Skeletal muscle tissue (tissue), 4 donors: ENCODE results near the gene DTHD1. TPM values are rescaled to one million over a fixed set of nuclear protein-coding genes. Genes with fewer than 3 reads are reported as not detected.

Source experiments
- H3K27ac ChIP-seq: one replicate; pipeline ENCODE4 v1.7.0; 2013; ENCODE audit warnings: mild to moderate bottlenecking, low read depth, low read length, inconsistent platforms
- H3K27me3 ChIP-seq, 3 donors: one replicate each; pipeline ENCODE4 v1.7.0; 2013; ENCODE audit warnings: low read length in 3 of 3; ENCODE audit not compliant: control insufficient read depth in 3 of 3, insufficient read depth in 3 of 3
- H3K36me3 ChIP-seq, 3 donors: one replicate each; pipeline ENCODE4 v1.7.0; 2013; ENCODE audit warnings: low read length in 3 of 3; ENCODE audit not compliant: control insufficient read depth in 3 of 3, insufficient read depth in 3 of 3
- H3K4me1 ChIP-seq, 3 donors: one replicate each; pipeline ENCODE4 v1.7.0; 2013; ENCODE audit warnings: low read length in 3 of 3, mild to moderate bottlenecking in 3 of 3; ENCODE audit not compliant: control insufficient read depth in 3 of 3, insufficient read depth in 3 of 3
- H3K4me3 ChIP-seq, 3 donors: one replicate each; pipeline ENCODE4 v1.7.0; 2013; ENCODE audit warnings: low read length in 3 of 3
- H3K9ac ChIP-seq, 3 donors: one replicate each; pipeline ENCODE4 v1.7.0; 2013; ENCODE audit warnings: low read length in 3 of 3, mild to moderate bottlenecking in 3 of 3, moderate library complexity in 2 of 3, low read depth in 1 of 3
- H3K9me3 ChIP-seq, 3 donors: one replicate each; pipeline ENCODE4 v1.7.0; 2013; ENCODE audit warnings: low read length in 3 of 3; ENCODE audit not compliant: control insufficient read depth in 3 of 3
- total RNA-seq: library from RNA; depleted of rRNA; stranded (reverse); fragments of >200 nt; gene quantifications from one replicate; pipeline ENCODE4 v1.2.3, GENCODE V29; 2014
- donor health status: Osteomylitis.

The DTHD1 gene
- total RNA-seq, 1 donor from 2014 or later: under 0.01 TPM

- H3K4me3 ChIP-seq: peak within 1 kb of the TSS; percentile 61 to 69 (median 67)
- H3K9ac ChIP-seq: peak within 1 kb of the TSS; percentile 0 to 67 (median 66)
- peaks cover 0 to 3% (median 0%) of the 10 kb centered on the region in 3 donors for H3K27me3 ChIP-seq
- no peaks in the 10 kb centered on the region for H3K9me3 ChIP-seq
- no peaks in the 10 kb centered on the region for H3K4me1 ChIP-seq
- H3K36me3 ChIP-seq: no peaks in the 10 kb centered on the region
- H3K27ac ChIP-seq: peak within 1 kb of the TSS; percentile 66
Observed at GRCh38 chr4:36244257-36245082, 36.9 kb upstream of the DTHD1 start, which contains the start of gene ARAP2. TSS of gene ARAP2 (minus strand) at chr4:36244514. CDS start at chr4:36229486, 15,028 bp downstream.

GRCh38 chr4:36249610-36250009 lies 31.8 kb upstream of the DTHD1 start:
- Histone ChIP-seq H3K27ac (no peak overlapping the region), H3K4me1 (no peaks in the 10 kb centered on the region), H3K4me3 (no peak overlapping the region), H3K36me3 (no peaks in the 10 kb centered on the region), H3K27me3 (peaks cover 0 to 2% (median 0%) of the 10 kb centered on the region in 3 donors), H3K9ac (no peak overlapping the region), H3K9me3 (no peaks in the 10 kb centered on the region)

GRCh38 chr4:36251983-36252382 lies 29.4 kb upstream of the DTHD1 start:
- Histone ChIP-seq H3K9ac (no peak overlapping the region), H3K9me3 (no peaks in the 10 kb centered on the region), H3K36me3 (no peaks in the 10 kb centered on the region), H3K4me3 (no peak overlapping the region), H3K27me3 (no peaks in the 10 kb centered on the region), H3K27ac (no peak overlapping the region), H3K4me1 (no peaks in the 10 kb centered on the region)

- Histone ChIP-seq H3K4me3 (no peak overlapping the region), H3K36me3 (no peaks in the 10 kb centered on the region), H3K9ac (no peak overlapping the region), H3K27me3 (no peaks in the 10 kb centered on the region), H3K4me1 (no peaks in the 10 kb centered on the region), H3K27ac (no peak overlapping the region), H3K9me3 (no peaks in the 10 kb centered on the region)
Observed at GRCh38 chr4:36254371-36254770, 27.0 kb upstream of the DTHD1 start.

GRCh38 chr4:36255577-36255976 lies 25.8 kb upstream of the DTHD1 start:
- H3K9ac ChIP-seq: no peak overlapping the region
- no peaks in the 10 kb centered on the region for H3K9me3 ChIP-seq
- no peak overlapping the region for H3K27ac ChIP-seq
- no peaks in the 10 kb centered on the region for H3K4me1 ChIP-seq
- H3K4me3 ChIP-seq: no peak overlapping the region
- H3K36me3 ChIP-seq: no peaks in the 10 kb centered on the region
- H3K27me3 ChIP-seq: no peaks in the 10 kb centered on the region

GRCh38 chr4:36256398-36256891 lies 25.0 kb upstream of the DTHD1 start:
- no peaks in the 10 kb centered on the region for H3K4me1 ChIP-seq
- H3K36me3 ChIP-seq: no peaks in the 10 kb centered on the region
- no peaks in the 10 kb centered on the region for H3K9me3 ChIP-seq
- H3K9ac ChIP-seq: no peak overlapping the region
- peak overlapping the region in 1 of 3 donors; percentile 12 for H3K4me3 ChIP-seq
- H3K27me3 ChIP-seq: no peaks in the 10 kb centered on the region
- no peak overlapping the region for H3K27ac ChIP-seq

GRCh38 chr4:36260731-36261130 lies 20.7 kb upstream of the DTHD1 start:
- Histone ChIP-seq H3K27ac (no peak overlapping the region), H3K27me3 (no peaks in the 10 kb centered on the region), H3K36me3 (no peaks in the 10 kb centered on the region), H3K9me3 (peaks cover 0 to 2% (median 0%) of the 10 kb centered on the region in 3 donors), H3K4me1 (no peaks in the 10 kb centered on the region), H3K9ac (no peak overlapping the region), H3K4me3 (no peak overlapping the region)

GRCh38 chr4:36264207-36264826 lies 17.1 kb upstream of the DTHD1 start:
- no peak overlapping the region for H3K4me3 ChIP-seq
- H3K27me3 ChIP-seq: no peaks in the 10 kb centered on the region
- H3K36me3 ChIP-seq: no peaks in the 10 kb centered on the region
- H3K27ac ChIP-seq: no peak overlapping the region
- no peak overlapping the region for H3K9ac ChIP-seq
- no peaks in the 10 kb centered on the region for H3K4me1 ChIP-seq
- peaks cover 0 to 2% (median 0%) of the 10 kb centered on the region in 3 donors for H3K9me3 ChIP-seq

GRCh38 chr4:36267486-36268268 lies 13.7 kb upstream of the DTHD1 start:
- Histone ChIP-seq H3K27ac (no peak overlapping the region), H3K36me3 (no peaks in the 10 kb centered on the region), H3K9me3 (peaks cover 0 to 2% (median 0%) of the 10 kb centered on the region in 3 donors), H3K27me3 (no peaks in the 10 kb centered on the region), H3K4me3 (no peak overlapping the region), H3K4me1 (no peaks in the 10 kb centered on the region), H3K9ac (no peak overlapping the region)
